Adipose tissue (tissue), 3 donors: ENCODE results near the gene SMAD3. TPM values are rescaled to one million over a fixed set of nuclear protein-coding genes. Genes with fewer than 3 reads are reported as not detected.

ENCODE experiments used
- H3K27ac ChIP-seq: one replicate; pipeline ENCODE4 v1.5.1; 2013; ENCODE audit warnings: low read depth, low read length
- WGBS, 3 donors: extraction: QIAGEN DNeasy Blood & Tissue Kit; methylation state at CpG; one replicate each; pipeline ENCODE4 v1.1.7; 2013; 5-methylcytosine and 5-hydroxymethylcytosine counted together
- polyA plus RNA-seq, 3 donors: library from polyadenylated mRNA; stranded (reverse); fragments of 200-250 nt; gene quantifications; one replicate each; pipeline ENCODE4 v1.2.3, GENCODE V29; 2013
- donor health status: healthy with polysubstance abuse.
- donor health status: Bipolar disorder and iron deficiency.
- donor health status: healthy.

SMAD3 gene
- polyA plus RNA-seq, 3 donors: 8.5 to 45.3 (median 27.7) TPM

GRCh38 chr15:67161881-67162280 is 96.5 kb downstream of the SMAD3 start:
- H3K27ac ChIP-seq: no peak overlapping the region
- 80 to 86% (median 83%) methylated on average over 4 of the region's 4 CpGs for WGBS, 3 donors

GRCh38 chr15:67163180-67163579 is 97.8 kb downstream of the SMAD3 start:
- WGBS, 3 donors: 94 to 98% (median 98%) methylated on average over 6 of the region's 6 CpGs
- H3K27ac ChIP-seq: no peak overlapping the region

DNA sequence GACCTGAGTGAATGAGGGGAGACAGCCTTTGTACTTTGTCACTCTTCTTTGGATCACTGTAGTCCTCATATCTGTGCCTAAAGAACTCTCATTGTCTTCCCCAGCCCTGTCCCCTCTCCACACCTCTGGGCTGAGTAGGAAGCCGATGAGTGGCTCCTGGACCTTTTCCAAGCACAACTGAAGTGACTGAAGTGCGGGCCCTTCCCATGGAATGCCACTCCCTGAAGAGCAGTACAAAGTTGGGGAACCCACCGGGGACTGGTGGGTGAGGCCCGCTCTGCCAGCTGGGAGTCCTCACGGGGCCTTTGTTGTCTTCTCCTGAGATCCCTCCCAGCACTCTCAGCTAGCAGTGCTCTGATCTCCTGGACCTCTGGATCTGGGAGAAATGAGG is 99.0 kb downstream of the SMAD3 start:
- no peak overlapping the region for H3K27ac ChIP-seq
- 70 to 76% (median 71%) methylated on average over 5 of the region's 5 CpGs for WGBS, 3 donors

GRCh38 chr15:67164811-67165253 is 99.4 kb downstream of the SMAD3 start:
- H3K27ac ChIP-seq: no peak overlapping the region
- WGBS, 3 donors: 81 to 84% (median 82%) methylated on average over 17 of the region's 17 CpGs

- H3K27ac ChIP-seq: no peak overlapping the region
Measured at GRCh38 chr15:67165254-67166253, 100.2 kb downstream of the SMAD3 start.

GRCh38 chr15:67166280-67167009 is 101.0 kb downstream of the SMAD3 start:
- no peak overlapping the region for H3K27ac ChIP-seq
- WGBS, 3 donors: 85 to 88% (median 86%) methylated on average over 13 of the region's 13 CpGs

More at GRCh38 chr15:67165254-67166253, 100.2 kb downstream of the SMAD3 start:
- WGBS, 3 donors: 77 to 88% (median 77%) methylated on average over 34 of the region's 34 CpGs

DNA sequence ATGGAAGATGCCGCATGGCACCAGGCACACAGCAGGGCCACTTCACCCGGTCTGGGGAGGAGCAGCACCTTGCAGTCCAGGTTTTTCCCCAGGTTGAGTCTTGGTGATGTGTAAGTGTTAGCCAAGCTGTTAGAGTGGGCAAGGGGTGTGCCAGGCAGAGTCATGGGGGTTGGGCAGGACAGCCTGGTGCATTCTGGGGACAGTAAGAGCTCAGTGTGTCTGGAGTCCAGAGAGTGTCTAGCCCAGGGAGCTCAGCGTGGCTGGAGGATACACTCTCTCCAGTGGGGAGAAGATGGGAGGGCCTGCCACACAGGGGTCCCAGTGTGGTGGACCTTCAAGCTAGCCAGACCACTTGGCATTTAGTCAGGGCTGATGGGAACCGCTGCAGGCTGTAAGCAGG is 101.7 kb downstream of the SMAD3 start:
- 86 to 98% (median 87%) methylated on average over 4 of the region's 4 CpGs for WGBS, 3 donors
- H3K27ac ChIP-seq: no peak overlapping the region

DNA sequence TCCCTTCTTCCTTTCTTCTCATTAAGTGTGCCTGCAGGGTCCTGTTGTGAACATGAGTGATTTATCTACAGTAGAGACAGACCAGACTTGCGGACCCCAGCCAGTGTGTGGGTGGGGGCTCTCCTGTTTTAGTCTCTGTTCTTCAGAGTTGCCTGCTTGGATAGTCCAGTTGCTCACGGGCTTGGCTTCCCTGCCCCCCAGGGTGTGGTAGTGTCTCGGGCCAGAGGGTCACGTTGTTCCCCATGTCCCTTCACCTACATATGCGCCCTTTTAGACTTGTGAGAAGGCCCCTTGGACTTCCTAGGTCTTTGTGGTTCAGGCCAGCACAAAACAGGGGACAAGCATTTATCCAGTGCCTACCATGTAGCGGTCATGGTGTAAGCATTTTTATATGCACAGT is 103.3 kb downstream of the SMAD3 start:
- WGBS, 3 donors: 78 to 83% (median 80%) methylated on average over 6 of the region's 6 CpGs
- H3K27ac ChIP-seq: no peak overlapping the region

DNA sequence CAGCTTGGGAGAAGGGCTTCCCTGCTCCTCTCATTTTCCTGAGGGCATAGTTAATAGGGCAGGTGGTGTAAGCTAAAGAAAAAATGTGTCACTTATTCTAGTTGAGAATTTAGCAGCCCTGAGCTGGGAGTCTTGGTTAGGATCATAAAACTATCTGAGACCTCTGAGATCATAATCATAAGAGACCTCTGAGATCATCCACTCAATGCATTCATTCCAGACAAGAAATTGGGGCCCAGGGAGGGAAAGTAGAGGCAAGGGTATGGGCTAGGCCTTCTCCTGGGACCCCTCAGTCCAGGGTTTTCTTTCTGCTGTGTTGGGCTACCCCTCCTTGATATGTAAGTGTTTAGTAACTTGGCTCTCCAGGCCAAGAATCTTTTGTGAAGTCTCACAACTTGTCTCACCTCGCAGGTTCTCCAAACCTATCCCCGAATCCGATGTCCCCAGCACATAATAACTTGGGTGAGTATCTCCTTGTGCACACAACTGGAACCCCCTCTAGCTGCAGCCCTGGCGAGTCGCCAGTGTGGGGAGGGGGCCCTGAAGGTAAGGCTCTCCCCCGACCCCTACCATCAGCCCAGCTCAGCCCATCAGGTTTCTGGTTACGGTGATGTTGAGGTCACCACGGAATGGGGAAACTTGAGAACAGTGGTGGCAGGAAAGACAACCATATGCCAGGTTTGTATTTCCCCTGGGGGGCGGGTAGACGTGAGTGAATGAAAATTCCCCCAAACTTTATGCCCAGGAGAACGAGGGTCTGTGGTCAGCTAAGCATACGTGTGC is 104.9 kb downstream of the SMAD3 start:
- no peak overlapping the region for H3K27ac ChIP-seq
- 83 to 87% (median 85%) methylated on average over 12 of the region's 12 CpGs for WGBS, 3 donors

GRCh38 chr15:67171471-67171870 is 106.1 kb downstream of the SMAD3 start:
- H3K27ac ChIP-seq: no peak overlapping the region
- 71 to 87% (median 80%) methylated on average over 4 of the region's 4 CpGs for WGBS, 3 donors

DNA sequence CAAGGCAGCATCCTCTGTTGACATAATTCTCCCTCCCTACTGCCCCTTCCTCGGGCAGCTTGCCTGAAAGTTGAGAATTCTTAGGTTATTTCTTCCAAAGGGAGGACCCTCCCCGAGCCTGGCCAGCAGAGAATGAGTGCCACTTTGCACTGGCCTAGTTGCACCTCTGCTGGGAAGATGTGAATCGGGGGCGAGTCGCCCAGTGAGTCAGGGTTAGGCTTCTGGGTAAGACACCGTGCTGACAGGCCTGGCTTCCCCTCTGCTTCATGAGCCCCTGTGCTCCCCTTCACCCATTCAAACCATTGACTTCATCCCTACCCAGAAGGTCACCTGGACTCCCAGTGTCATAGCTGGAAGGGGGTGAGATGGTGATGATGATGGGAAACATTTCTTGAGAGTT is 106.8 kb downstream of the SMAD3 start:
- 90 to 94% (median 94%) methylated on average over 6 of the region's 6 CpGs for WGBS, 3 donors
- no peak overlapping the region for H3K27ac ChIP-seq

DNA sequence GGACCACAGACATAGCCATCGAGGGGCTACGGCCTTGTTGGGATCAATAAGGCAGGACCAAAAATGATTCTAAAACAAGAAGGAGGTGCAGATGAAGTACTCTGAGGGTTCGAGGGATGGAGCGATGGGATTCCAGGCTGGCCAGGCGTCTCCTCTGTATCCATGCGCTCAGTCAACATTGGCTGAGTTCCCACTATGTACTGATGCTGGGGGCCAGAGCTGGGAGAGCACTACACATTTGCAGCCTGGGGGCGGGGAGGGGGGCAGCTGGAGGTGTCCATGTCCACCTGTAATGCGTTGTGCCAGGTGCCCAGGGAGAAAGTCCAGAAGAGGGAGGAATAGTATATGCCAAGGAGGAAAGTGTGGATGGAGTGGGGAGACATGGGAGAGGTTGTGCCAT is 107.6 kb downstream of the SMAD3 start:
- WGBS, 3 donors: 88 to 98% (median 95%) methylated on average over 8 of the region's 8 CpGs

DNA sequence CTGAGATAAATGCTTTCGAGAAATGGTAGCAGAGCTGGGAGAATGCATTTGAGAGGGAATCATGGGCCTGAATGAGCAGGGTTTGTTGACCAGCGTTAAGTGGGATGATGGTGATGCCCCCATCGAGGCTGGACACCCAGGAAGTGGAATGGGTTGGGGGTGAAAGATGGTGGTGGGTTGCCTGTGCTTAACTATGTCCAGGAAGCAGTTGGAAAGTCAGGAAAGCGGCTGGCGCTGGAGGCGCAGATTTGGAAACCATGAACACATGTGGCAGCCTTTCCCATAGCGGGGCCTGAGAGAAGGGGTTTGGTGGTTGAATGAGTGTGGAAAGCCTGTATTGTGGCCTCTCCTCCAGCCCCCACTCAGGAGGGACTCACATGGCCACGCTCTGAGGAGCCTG is 108.4 kb downstream of the SMAD3 start:
- WGBS, 3 donors: 94 to 97% (median 95%) methylated on average over 8 of the region's 8 CpGs
- H3K27ac ChIP-seq: no peak overlapping the region

More for the DNA sequence above, 107.6 kb downstream of the SMAD3 start:
- no peak overlapping the region for H3K27ac ChIP-seq

DNA sequence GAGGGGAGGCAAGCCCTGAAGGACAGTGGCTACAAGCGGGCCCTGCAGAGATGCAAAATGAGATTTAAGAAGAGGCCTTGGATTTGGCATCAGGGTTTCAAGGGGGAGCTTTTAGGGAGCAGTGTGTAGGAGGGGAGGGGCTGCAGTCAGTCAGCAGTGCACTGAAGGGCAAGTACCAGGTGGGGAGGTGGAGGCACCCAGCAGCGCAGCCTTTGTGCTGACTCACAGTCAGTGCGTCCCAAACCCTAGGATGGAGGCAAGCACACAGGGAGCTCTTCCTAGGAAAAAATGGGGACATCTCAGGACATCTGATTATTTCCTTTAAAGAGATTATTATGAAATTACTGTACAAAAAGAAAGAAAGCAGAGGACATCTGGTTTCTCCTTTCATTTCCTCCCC is 109.0 kb downstream of the SMAD3 start:
- WGBS, 3 donors: 94 to 100% (median 96%) methylated on average over 3 of the region's 3 CpGs
- no peak overlapping the region for H3K27ac ChIP-seq

DNA sequence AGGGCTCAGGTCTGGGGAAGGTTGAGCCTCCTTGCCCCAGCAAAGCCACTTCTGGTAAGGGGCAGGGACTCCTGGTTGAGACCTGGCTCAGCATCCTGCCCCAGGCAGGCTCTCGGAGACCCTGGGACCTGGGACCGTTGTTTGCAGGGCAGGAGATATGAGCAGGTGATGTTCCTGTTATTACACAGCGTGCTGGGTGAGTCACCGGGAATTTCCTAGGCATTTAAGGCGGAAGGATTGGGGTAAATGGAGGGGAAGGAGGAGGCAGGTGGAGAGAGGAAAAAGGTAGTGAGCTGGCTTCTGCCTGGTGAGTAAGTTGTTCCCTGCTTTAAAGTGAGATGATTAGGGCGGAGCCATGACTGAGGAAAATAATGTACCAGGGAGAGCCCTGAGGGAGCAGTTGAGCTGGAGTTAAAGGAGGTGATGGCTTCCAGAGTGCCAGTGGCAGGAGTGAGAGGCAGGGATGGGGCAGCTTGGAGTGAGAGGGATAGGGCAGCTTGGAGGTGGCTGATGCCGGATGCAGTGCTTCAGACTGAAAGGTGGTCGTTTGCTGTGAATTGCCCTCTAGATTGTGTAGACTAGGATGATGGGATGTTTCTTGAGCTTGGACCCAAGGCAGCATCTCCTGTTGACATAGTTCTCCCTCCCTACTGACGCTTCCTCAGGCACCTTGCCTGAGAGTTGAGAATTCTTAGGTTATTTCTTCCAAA is 109.6 kb downstream of the SMAD3 start:
- WGBS, 3 donors: 76 to 80% (median 79%) methylated on average over 9 of the region's 9 CpGs
- H3K27ac ChIP-seq: no peak overlapping the region

- WGBS, 3 donors: 45 to 85% (median 60%) methylated on average over 11 of the region's 11 CpGs
- H3K27ac ChIP-seq: no peak overlapping the region
Measured at GRCh38 chr15:67175643-67176071, 110.3 kb downstream of the SMAD3 start.

- WGBS, 3 donors: 54 to 74% (median 72%) methylated on average over 14 of the region's 14 CpGs
- no peak overlapping the region for H3K27ac ChIP-seq
Measured at GRCh38 chr15:67176195-67176971, 111.0 kb downstream of the SMAD3 start.
